ENCODE results near the gene TGFB3.

TGFB3 gene

DNA sequence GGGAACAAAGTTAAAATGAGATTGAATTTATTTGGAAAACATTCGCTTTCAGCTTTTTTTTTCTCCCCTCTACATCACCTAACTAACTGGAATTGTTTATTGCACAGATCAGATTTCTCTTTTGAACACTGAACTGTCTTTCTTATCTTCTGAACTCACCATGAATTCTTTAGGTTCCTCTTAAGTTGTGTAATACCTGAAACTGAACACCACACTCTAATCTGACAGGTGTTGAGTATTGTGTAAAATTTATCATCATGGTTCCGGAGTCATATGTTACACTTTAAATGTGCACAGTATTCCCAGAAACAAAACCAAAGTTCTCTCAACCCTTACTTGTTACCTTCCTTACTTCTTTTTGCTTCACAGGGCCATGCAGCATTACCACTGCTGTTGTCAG is 66.8 kb downstream of the TGFB3 start:
- TF ChIP-seq, protein P1, sequence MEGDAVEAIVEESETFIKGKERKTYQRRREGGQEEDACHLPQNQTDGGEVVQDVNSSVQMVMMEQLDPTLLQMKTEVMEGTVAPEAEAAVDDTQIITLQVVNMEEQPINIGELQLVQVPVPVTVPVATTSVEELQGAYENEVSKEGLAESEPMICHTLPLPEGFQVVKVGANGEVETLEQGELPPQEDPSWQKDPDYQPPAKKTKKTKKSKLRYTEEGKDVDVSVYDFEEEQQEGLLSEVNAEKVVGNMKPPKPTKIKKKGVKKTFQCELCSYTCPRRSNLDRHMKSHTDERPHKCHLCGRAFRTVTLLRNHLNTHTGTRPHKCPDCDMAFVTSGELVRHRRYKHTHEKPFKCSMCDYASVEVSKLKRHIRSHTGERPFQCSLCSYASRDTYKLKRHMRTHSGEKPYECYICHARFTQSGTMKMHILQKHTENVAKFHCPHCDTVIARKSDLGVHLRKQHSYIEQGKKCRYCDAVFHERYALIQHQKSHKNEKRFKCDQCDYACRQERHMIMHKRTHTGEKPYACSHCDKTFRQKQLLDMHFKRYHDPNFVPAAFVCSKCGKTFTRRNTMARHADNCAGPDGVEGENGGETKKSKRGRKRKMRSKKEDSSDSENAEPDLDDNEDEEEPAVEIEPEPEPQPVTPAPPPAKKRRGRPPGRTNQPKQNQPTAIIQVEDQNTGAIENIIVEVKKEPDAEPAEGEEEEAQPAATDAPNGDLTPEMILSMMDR (conservative IDR thresholded peaks at IDR 0.05), result no peak
- no peak overlapping the region for H3K27ac ChIP-seq

DNA sequence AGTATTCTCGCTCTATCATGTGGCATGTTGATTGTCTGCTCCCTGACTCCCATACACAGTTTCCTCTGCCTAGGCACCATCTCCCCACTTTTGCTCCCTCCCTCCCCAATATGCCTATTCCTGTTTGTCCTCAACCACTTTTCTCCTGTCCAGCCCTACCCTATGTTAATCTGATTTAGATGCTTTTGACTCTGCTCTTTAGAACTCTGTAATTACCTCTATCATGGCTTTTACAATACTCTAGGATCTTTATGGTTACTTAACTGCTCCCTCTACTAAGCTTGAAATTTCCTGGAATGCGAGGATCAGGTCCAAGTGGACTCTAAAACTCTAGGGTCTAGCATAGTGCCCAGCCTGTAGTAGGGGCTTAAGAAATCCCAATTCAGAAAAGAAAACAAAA is 68.6 kb downstream of the TGFB3 start:
- no peak overlapping the region for H3K27ac ChIP-seq
- TF ChIP-seq, protein P1 (conservative IDR thresholded peaks at IDR 0.05), result no peak

DNA sequence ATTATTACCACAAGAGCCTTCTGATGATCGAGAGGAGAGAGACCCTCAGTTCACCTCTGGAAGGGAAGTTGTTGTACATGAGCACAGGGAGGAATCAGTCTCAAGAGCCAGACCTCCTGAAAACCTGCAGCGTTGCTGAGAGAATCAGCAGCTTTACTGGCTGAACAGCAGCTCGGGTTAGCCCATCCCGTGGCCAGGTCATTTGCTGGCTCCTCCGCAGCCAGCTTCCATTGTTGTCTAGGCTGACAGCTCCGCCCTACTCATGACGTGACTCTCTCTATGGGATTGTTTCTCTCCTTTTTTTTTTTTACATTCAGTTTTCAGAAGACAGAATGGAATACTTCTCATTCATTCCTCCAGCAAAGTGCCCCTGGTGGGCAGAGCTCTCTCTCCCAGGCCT is 69.9 kb downstream of the TGFB3 start:
- TF ChIP-seq, protein P1 (conservative IDR thresholded peaks at IDR 0.05), result no peak
- H3K27ac ChIP-seq, result no peak overlapping the region

DNA sequence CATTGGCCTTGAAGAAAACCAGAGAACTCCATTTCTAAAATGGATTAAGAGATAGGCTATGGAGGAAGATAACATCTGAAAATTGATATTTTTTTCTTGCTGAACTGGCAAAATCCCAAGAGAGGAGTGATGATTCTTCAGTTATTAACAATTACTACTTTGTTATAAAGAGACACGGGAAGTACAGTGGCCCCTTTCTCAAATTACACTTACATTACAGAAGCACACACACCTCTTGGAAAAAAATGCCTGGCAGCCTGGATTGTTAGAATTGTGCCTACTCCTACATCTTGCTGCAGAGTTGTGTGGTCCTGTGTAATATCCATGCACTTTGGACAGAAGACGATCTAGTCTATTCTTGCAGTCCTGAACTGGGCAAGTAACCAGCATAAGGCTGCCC is 71.7 kb downstream of the TGFB3 start:
- H3K27ac ChIP-seq, result no peak overlapping the region
- TF ChIP-seq, protein P1 (conservative IDR thresholded peaks at IDR 0.05), result no peak

DNA sequence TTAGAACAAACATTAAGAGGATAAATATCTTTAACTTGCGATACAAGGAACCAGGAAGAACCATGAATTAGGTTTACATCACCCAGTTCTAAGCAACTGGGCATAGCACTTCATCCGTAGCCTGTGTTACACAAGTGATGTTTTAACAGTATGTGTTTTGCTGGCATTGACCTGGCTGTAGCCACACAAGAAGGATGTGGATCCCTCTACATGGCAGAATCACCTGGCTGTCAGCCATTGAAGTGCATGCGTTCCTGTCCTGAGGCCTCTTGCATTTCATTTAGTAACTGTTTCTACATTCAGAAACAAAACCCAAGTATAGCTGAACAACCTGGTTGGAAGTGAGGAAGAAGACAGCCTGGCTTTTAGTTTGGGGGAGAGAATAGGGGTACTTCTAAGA is 72.2 kb downstream of the TGFB3 start:
- no peak overlapping the region for H3K27ac ChIP-seq
- TF ChIP-seq, protein P1 (conservative IDR thresholded peaks at IDR 0.05), result no peak
